GM19035 (cell line): Measurements from ENCODE around the gene USP17L20.
"Not testable (repeated sequence)": the region's sequence is repeated elsewhere in the genome, so short reads cannot be mapped to it uniquely, and the experiment has no call there.

Experiments
- ATAC-seq: cut with Tn5 transposase; IDR thresholded peaks from one replicate; pipeline ENCODE4 v1.9.1; 2021; ENCODE audit not compliant: unreplicated experiment

The USP17L20 gene, protein sequence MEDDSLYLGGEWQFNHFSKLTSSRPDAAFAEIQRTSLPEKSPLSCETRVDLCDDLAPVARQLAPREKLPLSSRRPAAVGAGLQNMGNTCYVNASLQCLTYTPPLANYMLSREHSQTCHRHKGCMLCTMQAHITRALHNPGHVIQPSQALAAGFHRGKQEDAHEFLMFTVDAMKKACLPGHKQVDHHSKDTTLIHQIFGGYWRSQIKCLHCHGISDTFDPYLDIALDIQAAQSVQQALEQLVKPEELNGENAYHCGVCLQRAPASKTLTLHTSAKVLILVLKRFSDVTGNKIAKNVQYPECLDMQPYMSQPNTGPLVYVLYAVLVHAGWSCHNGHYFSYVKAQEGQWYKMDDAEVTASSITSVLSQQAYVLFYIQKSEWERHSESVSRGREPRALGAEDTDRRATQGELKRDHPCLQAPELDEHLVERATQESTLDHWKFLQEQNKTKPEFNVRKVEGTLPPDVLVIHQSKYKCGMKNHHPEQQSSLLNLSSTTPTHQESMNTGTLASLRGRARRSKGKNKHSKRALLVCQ

DNA sequence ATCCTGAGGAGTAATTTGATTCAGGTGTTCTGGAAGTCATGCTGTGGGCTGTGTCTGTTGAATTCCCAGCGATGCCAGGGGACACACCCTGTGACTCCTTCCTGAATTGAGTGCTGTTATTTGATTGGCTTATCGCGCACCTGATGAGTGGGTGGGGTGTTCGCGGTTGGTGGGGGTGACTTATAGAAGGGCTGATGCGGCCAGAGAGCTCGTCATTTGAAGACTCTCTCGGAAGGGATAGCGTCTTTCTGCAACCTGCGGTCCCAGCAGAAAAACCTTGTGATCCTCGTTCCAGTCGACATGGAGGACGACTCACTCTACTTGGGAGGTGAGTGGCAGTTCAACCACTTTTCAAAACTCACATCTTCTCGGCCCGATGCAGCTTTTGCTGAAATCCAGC lies at the start of gene USP17L20:
Gene USP17L20, plus strand, starts transcription at position 301 of the 400 bp plus-strand sequence. Its CDS starts 0 bp downstream, at position 301.
- not testable (repeated sequence) for ATAC-seq

DNA sequence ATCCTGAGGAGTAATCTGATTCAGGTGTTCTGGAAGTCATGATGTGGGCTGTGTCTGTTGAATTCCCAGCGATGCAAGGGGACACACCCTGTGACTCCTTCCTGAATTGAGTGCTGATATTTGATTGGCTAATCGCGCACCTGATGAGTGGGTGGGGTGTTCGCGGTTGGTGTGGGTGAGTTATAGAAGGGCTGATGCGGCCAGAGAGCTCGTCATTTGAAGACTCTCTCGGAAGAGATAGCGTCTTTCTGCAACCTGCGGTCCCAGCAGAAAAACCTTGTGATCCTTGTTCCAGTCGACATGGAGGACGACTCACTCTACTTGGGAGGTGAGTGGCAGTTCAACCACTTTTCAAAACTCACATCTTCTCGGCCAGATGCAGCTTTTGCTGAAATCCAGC lies 47.6 kb upstream of the USP17L20 start, which contains the start of gene USP17L10:
Gene USP17L10, plus strand, starts transcription at position 301 of the 400 bp plus-strand sequence. Its CDS starts 0 bp downstream, at position 301.
- ATAC-seq, result not testable (repeated sequence)

DNA sequence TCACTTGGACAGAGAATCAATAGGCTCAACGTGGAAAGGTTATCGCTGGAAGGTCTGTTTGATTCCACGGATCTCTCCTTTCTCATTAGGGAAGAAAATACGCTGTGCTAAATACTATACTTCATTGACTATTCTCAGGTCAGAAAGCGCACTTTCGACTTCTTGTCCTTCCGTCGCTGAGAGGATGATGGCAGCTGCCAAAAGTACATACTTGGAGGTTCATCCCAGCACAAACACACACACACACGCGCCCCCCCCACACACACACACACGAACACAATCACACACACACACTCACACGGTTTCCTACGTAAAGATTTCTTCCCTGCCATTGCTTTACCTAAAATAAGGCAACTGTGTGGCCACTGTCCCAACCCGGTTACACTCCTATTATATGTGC lies 43.2 kb upstream of the USP17L20 start:
- ATAC-seq, result not testable (repeated sequence)

DNA sequence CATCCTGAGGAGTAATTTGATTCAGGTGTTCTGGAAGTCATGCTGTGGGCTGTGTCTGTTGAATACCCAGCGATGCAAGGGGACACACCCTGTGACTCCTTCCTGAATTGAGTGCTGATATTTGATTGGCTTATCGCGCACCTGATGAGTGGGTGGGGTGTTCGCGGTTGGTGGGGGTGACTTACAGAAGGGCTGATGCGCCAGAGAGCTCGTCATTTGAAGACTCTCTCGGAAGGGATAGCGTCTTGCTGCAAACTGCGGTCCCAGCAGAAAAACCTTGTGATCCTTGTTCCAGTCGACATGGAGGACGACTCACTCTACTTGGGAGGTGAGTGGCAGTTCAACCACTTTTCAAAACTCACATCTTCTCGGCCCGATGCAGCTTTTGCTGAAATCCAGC lies 42.8 kb upstream of the USP17L20 start, which contains the start of gene USP17L11:
Gene USP17L11, plus strand, starts transcription at position 301 of the 400 bp plus-strand sequence. Its CDS starts 0 bp downstream, at position 301.
- ATAC-seq, result not testable (repeated sequence)

DNA sequence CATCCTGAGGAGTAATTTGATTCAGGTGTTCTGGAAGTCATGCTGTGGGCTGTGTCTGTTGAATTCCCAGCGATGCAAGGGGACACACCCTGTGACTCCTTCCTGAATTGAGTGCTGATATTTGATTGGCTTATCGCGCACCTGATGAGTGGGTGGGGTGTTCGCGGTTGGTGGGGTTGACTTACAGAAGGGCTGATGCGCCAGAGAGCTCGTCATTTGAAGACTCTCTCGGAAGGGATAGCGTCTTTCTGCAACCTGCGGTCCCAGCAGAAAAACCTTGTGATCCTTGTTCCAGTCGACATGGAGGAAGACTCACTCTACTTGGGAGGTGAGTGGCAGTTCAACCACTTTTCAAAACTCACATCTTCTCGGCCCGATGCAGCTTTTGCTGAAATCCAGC lies 38.1 kb upstream of the USP17L20 start, which contains the start of gene USP17L12:
Gene USP17L12, plus strand, starts transcription at position 301 of the 400 bp plus-strand sequence. Its CDS starts 0 bp downstream, at position 301.
- ATAC-seq, result not testable (repeated sequence)

DNA sequence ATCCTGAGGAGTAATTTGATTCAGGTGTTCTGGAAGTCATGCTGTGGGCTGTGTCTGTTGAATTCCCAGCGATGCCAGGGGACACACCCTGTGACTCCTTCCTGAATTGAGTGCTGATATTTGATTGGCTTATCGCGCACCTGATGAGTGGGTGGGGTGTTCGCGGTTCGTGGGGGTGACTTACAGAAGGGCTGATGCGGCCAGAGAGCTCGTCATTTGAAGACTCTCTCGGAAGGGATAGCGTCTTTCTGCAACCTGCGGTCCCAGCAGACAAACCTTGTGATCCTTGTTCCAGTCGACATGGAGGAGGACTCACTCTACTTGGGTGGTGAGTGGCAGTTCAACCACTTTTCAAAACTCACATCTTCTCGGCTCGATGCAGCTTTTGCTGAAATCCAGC lies 33.3 kb upstream of the USP17L20 start, which contains the start of gene USP17L13:
Gene USP17L13, plus strand, starts transcription at position 301 of the 400 bp plus-strand sequence. Its CDS starts 0 bp downstream, at position 301.
- not testable (repeated sequence) for ATAC-seq

DNA sequence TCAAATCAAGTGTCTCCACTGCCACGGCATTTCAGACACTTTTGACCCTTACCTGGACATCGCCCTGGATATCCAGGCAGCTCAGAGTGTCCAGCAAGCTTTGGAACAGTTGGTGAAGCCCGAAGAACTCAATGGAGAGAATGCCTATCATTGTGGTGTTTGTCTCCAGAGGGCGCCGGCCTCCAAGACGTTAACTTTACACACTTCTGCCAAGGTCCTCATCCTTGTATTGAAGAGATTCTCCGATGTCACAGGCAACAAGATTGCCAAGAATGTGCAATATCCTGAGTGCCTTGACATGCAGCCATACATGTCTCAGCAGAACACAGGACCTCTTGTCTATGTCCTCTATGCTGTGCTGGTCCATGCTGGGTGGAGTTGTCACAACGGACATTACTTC lies 27.7 kb upstream of the USP17L20 start:
- ATAC-seq, result not testable (repeated sequence)

DNA sequence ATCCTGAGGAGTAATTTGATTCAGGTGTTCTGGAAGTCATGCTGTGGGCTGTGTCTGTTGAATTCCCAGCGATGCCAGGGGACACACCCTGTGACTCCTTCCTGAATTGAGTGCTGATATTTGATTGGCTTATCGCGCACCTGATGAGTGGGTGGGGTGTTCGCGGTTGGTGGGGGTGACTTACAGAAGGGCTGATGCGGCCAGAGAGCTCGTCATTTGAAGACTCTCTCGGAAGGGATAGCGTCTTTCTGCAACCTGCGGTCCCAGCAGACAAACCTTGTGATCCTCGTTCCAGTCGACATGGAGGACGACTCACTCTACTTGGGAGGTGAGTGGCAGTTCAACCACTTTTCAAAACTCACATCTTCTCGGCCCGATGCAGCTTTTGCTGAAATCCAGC lies 23.8 kb upstream of the USP17L20 start, which contains the start of gene USP17L15:
Gene USP17L15, plus strand, starts transcription at position 301 of the 400 bp plus-strand sequence. Its CDS starts 0 bp downstream, at position 301.
- not testable (repeated sequence) for ATAC-seq

DNA sequence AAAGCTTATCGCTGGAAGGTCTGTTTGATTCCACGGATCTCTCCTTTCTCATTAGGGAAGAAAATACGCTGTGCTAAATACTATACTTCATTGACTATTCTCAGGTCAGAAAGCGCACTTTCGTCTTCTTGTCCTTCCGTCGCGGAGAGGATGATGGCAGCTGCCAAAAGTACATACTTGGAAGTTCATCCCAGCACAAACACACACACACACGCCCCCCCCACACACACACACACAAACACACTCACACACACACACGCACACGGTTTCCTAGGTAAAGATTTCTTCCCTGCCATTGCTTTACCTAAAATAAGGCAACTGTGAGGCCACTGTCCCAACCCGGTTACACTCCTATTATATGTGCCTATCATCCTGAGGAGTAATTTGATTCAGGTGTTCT lies 19.5 kb upstream of the USP17L20 start:
- not testable (repeated sequence) for ATAC-seq

DNA sequence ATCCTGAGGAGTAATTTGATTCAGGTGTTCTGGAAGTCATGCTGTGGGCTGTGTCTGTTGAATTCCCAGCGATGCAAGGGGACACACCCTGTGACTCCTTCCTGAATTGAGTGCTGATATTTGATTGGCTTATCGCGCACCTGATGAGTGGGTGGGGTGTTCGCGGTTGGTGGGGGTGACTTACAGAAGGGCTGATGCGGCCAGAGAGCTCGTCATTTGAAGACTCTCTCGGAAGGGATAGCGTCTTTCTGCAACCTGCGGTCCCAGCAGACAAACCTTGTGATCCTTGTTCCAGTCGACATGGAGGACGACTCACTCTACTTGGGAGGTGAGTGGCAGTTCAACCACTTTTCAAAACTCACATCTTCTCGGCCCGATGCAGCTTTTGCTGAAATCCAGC lies 14.3 kb upstream of the USP17L20 start, which contains the start of gene USP17L17:
Gene USP17L17, plus strand, starts transcription at position 301 of the 400 bp plus-strand sequence. Its CDS starts 0 bp downstream, at position 301.
- ATAC-seq, result not testable (repeated sequence)

DNA sequence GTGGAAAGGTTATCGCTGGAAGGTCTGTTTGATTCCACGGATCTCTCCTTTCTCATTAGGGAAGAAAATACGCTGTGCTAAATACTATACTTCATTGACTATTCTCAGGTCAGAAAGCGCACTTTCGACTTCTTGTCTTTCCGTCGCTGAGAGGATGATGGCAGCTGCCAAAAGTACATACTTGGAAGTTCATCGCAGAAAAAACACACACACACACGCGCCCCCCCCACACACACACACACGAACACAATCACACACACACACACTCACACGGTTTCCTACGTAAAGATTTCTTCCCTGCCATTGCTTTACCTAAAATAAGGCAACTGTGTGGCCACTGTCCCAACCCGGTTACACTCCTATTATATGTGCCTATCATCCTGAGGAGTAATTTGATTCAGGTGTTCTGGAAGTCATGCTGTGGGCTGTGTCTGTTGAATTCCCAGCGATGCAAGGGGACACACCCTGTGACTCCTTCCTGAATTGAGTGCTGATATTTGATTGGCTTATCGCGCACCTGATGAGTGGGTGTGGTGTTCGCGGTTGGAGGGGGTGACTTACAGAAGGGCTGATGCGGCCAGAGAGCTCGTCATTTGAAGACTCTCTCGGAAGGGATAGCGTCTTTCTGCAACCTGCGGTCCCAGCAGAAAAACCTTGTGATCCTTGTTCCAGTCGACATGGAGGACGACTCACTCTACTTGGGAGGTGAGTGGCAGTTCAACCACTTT lies 9.8 kb upstream of the USP17L20 start, which contains the start of gene USP17L18:
Gene USP17L18, plus strand, starts transcription at position 678 of the 728 bp plus-strand sequence. Its CDS starts 0 bp downstream, at position 678.
- ATAC-seq, result not testable (repeated sequence)

DNA sequence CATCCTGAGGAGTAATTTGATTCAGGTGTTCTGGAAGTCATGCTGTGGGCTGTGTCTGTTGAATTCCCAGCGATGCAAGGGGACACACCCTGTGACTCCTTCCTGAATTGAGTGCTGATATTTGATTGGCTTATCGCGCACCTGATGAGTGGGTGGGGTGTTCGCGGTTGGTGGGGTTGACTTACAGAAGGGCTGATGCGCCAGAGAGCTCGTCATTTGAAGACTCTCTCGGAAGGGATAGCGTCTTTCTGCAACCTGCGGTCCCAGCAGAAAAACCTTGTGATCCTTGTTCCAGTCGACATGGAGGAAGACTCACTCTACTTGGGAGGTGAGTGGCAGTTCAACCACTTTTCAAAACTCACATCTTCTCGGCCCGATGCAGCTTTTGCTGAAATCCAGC lies 4.8 kb upstream of the USP17L20 start, which contains the start of gene USP17L19:
Gene USP17L19, plus strand, starts transcription at position 301 of the 400 bp plus-strand sequence. Its CDS starts 0 bp downstream, at position 301.
- ATAC-seq, result not testable (repeated sequence)

DNA sequence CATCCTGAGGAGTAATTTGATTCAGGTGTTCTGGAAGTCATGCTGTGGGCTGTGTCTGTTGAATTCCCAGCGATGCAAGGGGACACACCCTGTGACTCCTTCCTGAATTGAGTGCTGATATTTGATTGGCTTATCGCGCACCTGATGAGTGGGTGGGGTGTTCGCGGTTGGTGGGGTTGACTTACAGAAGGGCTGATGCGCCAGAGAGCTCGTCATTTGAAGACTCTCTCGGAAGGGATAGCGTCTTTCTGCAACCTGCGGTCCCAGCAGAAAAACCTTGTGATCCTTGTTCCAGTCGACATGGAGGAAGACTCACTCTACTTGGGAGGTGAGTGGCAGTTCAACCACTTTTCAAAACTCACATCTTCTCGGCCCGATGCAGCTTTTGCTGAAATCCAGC lies 4.6 kb downstream of the USP17L20 start, which contains the start of gene USP17L21:
Gene USP17L21, plus strand, starts transcription at position 301 of the 400 bp plus-strand sequence. Its CDS starts 0 bp downstream, at position 301.
- ATAC-seq, result not testable (repeated sequence)

DNA sequence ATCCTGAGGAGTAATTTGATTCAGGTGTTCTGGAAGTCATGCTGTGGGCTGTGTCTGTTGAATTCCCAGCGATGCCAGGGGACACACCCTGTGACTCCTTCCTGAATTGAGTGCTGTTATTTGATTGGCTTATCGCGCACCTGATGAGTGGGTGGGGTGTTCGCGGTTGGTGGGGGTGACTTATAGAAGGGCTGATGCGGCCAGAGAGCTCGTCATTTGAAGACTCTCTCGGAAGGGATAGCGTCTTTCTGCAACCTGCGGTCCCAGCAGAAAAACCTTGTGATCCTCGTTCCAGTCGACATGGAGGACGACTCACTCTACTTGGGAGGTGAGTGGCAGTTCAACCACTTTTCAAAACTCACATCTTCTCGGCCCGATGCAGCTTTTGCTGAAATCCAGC lies 9.4 kb downstream of the USP17L20 start, which contains the start of gene USP17L22:
Gene USP17L22, plus strand, starts transcription at position 301 of the 400 bp plus-strand sequence. Its CDS starts 0 bp downstream, at position 301.
- ATAC-seq, result not testable (repeated sequence)

DNA sequence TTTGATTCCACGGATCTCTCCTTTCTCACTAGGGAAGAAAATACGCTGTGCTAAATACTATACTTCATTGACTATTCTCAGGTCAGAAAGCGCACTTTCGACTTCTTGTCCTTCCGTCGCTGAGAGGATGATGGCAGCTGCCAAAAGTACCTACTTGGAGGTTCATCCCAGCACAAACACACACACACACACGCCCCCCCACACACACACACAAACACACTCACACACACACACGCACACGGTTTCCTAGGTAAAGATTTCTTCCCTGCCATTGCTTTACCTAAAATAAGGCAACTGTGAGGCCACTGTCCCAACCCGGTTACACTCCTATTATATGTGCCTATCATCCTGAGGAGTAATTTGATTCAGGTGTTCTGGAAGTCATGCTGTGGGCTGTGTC lies 13.8 kb downstream of the USP17L20 start:
- not testable (repeated sequence) for ATAC-seq
